ENCODE results near the gene VEGFA.

- TF ChIP-seq POLR2A (IDR thresholded peaks at IDR 0.05) (no peak), POLR2AphosphoS5 (IDR thresholded peaks at IDR 0.05) (no peak), EP300 (IDR thresholded peaks at IDR 0.05) (no peak)
- TF ChIP-seq, protein P1, sequence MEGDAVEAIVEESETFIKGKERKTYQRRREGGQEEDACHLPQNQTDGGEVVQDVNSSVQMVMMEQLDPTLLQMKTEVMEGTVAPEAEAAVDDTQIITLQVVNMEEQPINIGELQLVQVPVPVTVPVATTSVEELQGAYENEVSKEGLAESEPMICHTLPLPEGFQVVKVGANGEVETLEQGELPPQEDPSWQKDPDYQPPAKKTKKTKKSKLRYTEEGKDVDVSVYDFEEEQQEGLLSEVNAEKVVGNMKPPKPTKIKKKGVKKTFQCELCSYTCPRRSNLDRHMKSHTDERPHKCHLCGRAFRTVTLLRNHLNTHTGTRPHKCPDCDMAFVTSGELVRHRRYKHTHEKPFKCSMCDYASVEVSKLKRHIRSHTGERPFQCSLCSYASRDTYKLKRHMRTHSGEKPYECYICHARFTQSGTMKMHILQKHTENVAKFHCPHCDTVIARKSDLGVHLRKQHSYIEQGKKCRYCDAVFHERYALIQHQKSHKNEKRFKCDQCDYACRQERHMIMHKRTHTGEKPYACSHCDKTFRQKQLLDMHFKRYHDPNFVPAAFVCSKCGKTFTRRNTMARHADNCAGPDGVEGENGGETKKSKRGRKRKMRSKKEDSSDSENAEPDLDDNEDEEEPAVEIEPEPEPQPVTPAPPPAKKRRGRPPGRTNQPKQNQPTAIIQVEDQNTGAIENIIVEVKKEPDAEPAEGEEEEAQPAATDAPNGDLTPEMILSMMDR (IDR thresholded peaks at IDR 0.05): no peak
Observed at GRCh38 chr6:43738877-43739641, 31.0 kb upstream of the VEGFA start.
